CD4-positive, alpha-beta T cell treated with Interleukin-6 for 4 hours (primary cell): ENCODE results near the gene COMMD3.

Experiments
- DNase-seq: peaks from one replicate; pipeline ENCODE4 v3.0.0-alpha.2; 2020; ENCODE audit warnings: mixed read lengths

The COMMD3 gene

GRCh38 chr10:22368981-22369380 is 52.8 kb downstream of the COMMD3 start:
- no peak for DNase-seq

- DNase-seq, result no peak
Measured at GRCh38 chr10:22369434-22370072, 53.4 kb downstream of the COMMD3 start.
